Measurements from ENCODE around the gene HLA-G.
"Not testable (repeated sequence)": the region's sequence is repeated elsewhere in the genome, so short reads cannot be mapped to it uniquely, and the experiment has no call there.

HLA-G gene

DNA sequence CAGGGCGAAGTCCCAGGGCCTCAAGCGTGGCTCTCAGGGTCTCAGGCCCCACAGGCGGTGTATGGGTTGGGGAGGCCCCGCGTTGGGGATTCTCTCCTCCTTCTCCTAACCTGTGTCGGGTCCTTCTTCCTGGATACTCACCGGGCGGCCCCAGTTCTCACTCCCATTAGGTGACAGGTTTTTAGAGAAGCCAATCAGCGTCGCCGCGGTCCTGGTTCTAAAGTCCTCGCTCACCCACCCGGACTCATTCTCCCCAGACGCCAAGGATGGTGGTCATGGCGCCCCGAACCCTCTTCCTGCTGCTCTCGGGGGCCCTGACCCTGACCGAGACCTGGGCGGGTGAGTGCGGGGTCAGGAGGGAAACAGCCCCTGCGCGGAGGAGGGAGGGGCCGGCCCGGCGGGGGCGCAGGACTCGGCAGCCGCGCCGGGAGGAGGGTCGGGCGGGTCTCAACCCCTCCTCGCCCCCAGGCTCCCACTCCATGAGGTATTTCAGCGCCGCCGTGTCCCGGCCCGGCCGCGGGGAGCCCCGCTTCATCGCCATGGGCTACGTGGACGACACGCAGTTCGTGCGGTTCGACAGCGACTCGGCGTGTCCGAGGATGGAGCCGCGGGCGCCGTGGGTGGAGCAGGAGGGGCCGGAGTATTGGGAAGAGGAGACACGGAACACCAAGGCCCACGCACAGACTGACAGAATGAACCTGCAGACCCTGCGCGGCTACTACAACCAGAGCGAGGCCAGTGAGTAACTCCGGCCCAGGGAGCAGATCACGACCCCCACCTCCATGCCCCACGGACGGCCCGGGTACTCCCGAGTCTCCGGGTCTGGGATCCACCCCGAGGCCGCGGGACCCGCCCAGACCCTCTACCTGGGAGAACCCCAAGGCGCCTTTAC is at the start of gene HLA-G:
HLA-G (plus strand) TSS at position 247 of the 892 bp plus-strand sequence; CDS start at position 267, 20 bp downstream.
- Mint-ChIP-seq H3K4me1 (peaks cover 37% of the 10 kb centered on the region), H3K4me3 (peak within 1 kb of the TSS; percentile 69 to 80), H3K27me3 (peaks cover 92% of the 10 kb centered on the region), H3K27ac (no peak within 1 kb of the TSS), H3K9me3 (no peaks in the 10 kb centered on the region)
- DNase-seq (no peak), ATAC-seq (peak; percentile 64)

DNA sequence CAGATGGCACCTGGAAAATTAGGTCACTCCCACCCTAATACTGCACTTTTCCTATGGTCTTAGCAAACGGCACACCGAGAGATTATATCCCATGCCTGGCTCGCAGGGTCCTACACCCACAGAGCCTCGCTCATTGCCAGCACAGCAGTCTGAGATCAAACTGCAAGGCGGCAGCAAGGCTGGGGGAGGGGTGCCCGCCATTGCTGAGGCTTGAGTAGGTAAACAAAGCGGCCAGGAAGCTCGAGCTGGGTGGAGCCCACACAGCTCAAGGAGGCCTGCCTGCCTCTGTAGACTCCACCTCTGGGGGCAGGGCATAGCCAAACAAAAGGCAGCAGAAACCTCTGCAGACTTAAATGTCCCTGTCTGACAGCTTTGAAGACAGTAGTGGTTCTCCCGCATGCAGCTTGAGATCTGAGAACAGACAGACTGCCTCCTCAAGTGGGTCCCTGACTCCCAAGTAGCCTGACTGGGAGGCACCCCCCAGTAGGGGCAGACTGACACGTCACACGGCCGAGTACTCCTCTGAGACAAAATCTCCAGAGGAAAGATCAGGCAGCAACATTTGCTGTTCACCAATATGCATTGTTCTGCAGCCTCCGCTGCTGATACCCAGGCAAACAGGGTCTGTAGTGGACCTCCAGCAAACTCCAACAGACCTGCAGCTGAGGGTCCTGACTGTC is 47.5 kb upstream of the HLA-G start:
- DNase-seq, H3K4me1 Mint-ChIP-seq, H3K4me3 Mint-ChIP-seq, H3K27ac Mint-ChIP-seq, H3K9me3 Mint-ChIP-seq, ATAC-seq: not testable (repeated sequence)
- peaks cover 52% of the 10 kb centered on the region for H3K27me3 Mint-ChIP-seq

DNA sequence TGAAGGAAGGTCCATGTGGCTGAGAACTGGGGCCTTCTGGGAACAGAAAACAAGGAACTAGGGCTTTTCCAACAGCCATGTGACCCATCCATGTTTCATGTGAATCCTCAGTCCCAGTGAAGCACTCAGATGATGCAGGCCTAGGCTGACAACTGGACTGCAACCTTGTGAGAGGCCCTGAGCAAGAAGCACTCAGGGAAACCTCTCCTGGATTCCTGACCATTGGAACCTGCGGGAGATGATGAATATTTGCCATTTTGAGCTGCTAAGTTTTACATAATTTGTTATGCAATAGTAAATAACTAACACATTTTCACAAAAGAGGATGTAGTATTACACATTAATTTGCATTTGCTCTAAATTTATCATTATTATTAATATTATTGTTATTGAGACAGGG is 38.4 kb upstream of the HLA-G start:
- H3K9me3 Mint-ChIP-seq = peaks cover 19 to 22% of the 10 kb centered on the region in 2 donors
- no peak overlapping the region for H3K4me3 Mint-ChIP-seq
- H3K4me1 Mint-ChIP-seq = peaks cover 25% of the 10 kb centered on the region
- H3K27ac Mint-ChIP-seq = no peak overlapping the region
- ATAC-seq (no peak), DNase-seq (no peak)
- peaks cover 60% of the 10 kb centered on the region for H3K27me3 Mint-ChIP-seq

DNA sequence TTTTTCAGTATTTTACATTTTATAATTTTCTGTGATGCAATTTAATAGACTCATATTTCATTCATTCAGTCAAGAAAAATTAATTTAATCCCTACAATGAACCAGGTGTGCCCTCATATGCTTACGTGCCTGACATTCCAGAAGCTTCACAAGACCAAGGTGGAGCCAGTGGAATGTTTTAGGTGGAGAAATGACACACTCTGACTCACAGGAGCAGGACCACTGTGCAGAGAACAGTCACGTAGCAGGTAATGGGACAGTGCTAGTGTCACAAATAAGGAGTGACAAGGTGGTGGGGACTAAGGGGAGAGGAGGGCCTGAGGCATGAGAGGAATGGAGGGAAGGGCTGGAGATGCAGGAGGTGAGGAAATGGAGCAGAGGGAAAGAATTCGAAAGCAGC is 37.0 kb upstream of the HLA-G start:
- Mint-ChIP-seq H3K27me3 (peaks cover 68% of the 10 kb centered on the region), H3K4me1 (peaks cover 25% of the 10 kb centered on the region), H3K9me3 (peaks cover 16% of the 10 kb centered on the region in 2 donors), H3K4me3 (no peak overlapping the region), H3K27ac (no peak overlapping the region)
- no peak for ATAC-seq
- no peak for DNase-seq

DNA sequence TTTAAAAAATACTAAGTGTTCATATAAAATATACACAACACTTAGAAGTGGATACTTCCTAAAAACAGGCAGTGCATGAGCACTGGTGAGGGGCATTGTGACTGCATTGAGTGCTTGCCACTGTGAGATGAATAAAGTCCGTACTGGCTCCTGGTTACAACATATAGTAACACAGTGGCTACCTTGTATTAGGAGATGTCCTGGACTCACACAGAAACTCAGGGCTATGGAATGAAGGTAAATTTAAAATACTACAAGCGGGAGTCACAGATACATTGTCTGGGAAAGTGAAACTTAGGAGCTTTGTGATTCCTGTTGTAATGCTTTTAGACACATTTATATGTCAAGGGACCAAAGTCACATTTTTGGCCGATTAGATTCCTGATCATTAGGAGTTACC is 36.5 kb upstream of the HLA-G start:
- Mint-ChIP-seq H3K9me3 (peaks cover 16% of the 10 kb centered on the region in 2 donors), H3K27ac (no peak overlapping the region), H3K4me3 (peak overlapping the region; percentile 29 to 90), H3K4me1 (peaks cover 25% of the 10 kb centered on the region), H3K27me3 (peaks cover 73% of the 10 kb centered on the region)
- ATAC-seq (no peak), DNase-seq (no peak)

DNA sequence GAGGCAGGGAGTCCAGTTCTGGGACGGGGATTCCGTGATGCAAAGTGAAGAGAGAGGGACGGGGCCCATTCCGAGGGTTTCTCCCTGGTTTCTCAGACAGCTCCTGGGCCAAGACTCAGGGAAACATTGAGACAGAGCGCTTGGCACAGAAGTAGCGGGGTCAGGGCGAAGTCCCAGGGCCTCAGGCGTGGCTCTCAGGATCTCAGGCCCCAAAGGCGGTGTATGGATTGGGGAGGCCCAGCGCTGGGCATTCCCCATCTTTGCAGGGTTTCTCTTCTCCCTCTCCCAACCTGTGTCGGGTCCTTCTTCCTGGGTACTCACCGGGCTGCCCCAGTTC is 35.9 kb upstream of the HLA-G start:
- DNase-seq (no peak), ATAC-seq (no peak)
- H3K9me3 Mint-ChIP-seq = peaks cover 16% of the 10 kb centered on the region in 2 donors
- H3K27me3 Mint-ChIP-seq = peaks cover 75% of the 10 kb centered on the region
- peak overlapping the region in 1 of 2 donors; percentile 94 for H3K27ac Mint-ChIP-seq
- peak overlapping the region; percentile 85 to 90 for H3K4me3 Mint-ChIP-seq
- H3K4me1 Mint-ChIP-seq = peaks cover 25% of the 10 kb centered on the region

DNA sequence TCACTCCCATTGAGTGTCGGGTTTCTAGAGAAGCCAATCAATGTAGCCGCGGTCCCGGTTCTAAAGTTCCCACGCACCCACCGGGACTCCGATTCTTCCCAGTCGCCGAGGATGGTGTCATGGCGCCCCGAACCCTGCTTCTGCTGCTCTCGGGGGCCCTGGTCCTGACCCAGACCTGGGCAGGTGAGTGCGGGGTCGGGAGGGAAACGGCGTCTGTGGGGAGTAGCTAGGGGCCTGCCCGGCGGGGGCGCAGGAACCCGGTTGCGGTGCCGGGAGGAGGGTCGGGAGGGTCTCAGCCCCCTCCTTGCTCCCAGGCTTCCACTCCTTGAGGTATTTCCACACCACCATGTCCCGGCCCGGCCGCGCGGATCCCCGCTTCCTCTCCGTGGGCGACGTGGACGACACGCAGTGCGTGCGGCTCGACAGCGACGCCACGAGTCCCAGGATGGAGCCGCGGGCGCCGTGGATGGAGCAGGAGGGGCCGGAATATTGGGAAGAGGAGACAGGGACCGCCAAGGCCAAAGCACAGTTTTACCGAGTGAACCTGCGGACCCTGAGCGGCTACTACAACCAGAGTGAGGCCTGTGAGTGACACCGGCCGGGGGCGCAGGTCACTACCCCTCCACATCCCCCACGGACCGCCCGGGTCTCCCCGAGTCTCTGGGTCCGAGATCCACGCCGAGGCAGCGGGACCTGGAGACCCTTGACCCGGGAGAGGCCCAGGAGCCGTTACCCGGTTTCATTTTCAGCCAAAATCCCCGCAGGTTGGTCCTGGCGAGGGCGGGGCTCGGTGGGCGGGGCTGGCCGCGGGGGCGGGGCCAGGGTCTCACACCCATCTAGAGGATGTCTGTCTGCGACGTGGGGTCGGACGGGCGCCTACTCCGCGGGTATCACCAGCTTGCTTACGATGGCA is 35.2 kb upstream of the HLA-G start:
- Mint-ChIP-seq H3K27me3 (peaks cover 75% of the 10 kb centered on the region), H3K4me1 (peaks cover 25% of the 10 kb centered on the region), H3K4me3 (peak overlapping the region; percentile 85 to 90), H3K9me3 (peaks cover 16% of the 10 kb centered on the region in 2 donors), H3K27ac (peak overlapping the region; percentile 89 to 94)
- ATAC-seq = peak; percentile 91
- DNase-seq = peak; percentile 46 to 62

DNA sequence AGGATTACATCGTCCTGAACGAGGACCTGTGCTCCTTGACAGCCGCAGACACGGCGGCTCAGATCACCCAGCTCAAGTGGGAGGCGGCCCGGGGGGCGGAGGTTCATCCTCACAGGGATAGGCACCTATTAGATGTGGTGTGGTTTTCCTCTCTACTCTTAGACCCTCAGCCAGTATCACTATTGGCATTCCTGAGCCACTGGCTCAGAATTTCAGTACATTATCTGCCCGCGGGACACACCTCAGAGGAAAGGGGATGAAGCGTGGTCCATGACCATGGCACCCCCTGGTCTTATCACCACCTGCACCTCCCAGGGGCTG is 34.6 kb upstream of the HLA-G start:
- no peak for ATAC-seq
- H3K27me3 Mint-ChIP-seq = peaks cover 71% of the 10 kb centered on the region
- DNase-seq = no peak
- peak overlapping the region; percentile 85 to 90 for H3K4me3 Mint-ChIP-seq
- H3K9me3 Mint-ChIP-seq = peaks cover 10 to 13% of the 10 kb centered on the region in 2 donors
- peaks cover 25% of the 10 kb centered on the region for H3K4me1 Mint-ChIP-seq
- no peak overlapping the region for H3K27ac Mint-ChIP-seq

DNA sequence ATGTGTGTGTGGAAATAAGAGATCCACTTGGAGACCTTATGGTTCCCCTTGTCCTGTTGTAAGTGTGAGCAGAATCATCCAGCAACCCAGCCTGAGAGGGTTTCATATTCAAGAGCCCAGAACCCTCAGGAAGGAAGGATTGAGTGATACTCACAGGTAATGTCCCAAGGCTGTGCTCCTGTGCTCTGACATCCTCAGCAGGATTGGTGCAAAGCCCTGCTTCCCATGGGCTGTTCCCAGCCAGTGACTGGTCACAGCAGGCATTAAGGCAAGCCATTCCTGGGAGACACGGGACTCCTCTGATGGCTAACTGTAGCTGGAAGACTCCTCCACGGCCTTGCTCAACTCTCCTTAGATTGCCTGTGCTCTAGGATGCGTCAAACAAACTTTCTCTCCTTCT is 33.8 kb upstream of the HLA-G start:
- peaks cover 69% of the 10 kb centered on the region for H3K27me3 Mint-ChIP-seq
- H3K4me1 Mint-ChIP-seq = peaks cover 25% of the 10 kb centered on the region
- no peak for ATAC-seq
- no peak for DNase-seq
- no peak overlapping the region for H3K27ac Mint-ChIP-seq
- no peak overlapping the region for H3K4me3 Mint-ChIP-seq
- peaks cover 5% of the 10 kb centered on the region in 2 donors for H3K9me3 Mint-ChIP-seq

DNA sequence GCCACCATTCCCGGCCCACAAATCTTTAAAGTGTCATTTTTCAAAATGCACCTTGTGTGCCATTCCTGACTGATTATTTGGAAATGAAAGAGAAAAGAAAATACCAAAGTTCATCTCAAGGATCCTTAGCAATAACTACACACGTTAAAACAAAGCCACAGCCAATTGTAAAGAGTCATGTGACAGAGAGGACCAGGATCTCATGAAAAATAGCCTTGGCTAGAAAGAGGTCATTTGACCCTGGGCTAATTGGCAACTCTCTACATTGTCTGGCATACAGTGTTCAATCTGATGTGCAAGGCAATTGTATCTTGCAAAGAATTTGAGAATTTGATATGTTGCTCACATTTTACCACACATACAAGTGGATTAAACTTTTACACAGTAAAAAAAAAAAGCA is 31.6 kb upstream of the HLA-G start:
- Mint-ChIP-seq H3K4me3 (no peak overlapping the region), H3K27me3 (peaks cover 58% of the 10 kb centered on the region), H3K27ac (no peak overlapping the region), H3K9me3 (no peaks in the 10 kb centered on the region), H3K4me1 (peaks cover 25% of the 10 kb centered on the region)
- ATAC-seq = no peak
- no peak for DNase-seq

DNA sequence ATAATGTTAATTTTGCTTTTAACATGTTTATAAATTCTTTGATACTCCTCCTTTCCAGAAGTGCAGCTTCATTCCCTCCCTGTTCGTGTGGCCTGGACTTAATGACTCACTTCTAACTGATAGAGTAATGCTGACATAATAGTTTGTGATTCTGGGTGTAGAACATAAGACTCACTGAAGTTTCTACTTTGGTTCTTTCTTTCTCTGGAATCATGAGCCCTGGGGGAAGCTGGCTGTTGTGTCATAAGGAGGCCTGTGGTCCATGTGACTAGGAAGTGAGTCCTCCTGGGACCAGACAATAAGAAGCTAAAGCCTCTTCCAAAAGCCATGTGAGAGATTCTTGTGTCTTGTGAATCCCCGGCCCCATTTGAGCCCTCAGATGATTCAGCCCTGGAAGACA is 30.5 kb upstream of the HLA-G start:
- H3K27ac Mint-ChIP-seq = no peak overlapping the region
- H3K9me3 Mint-ChIP-seq = no peaks in the 10 kb centered on the region
- DNase-seq (no peak), ATAC-seq (no peak)
- peaks cover 47% of the 10 kb centered on the region for H3K27me3 Mint-ChIP-seq
- H3K4me1 Mint-ChIP-seq = peaks cover 15% of the 10 kb centered on the region
- no peak overlapping the region for H3K4me3 Mint-ChIP-seq

DNA sequence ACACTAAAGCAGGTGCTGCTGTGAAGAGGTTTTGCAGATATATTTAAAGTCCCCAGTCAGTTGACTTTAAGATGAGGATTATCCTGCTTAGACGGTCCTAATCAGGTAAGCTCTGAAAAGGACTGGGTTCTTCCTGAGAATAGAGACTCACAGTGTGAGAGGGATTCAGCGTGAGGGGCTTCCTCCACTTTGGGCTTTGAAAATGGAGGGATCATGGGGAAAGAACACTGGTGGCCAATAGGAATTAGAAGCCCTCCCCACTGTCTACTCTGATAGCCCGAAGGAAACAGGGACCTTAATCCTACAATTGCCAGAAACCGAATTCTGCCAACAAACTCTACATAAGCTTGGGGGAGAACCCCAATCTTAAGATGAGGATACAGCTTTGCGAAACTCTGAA is 29.7 kb upstream of the HLA-G start:
- Mint-ChIP-seq H3K27ac (no peak overlapping the region), H3K4me1 (peaks cover 7% of the 10 kb centered on the region), H3K27me3 (peaks cover 45% of the 10 kb centered on the region), H3K9me3 (no peaks in the 10 kb centered on the region), H3K4me3 (no peak overlapping the region)
- DNase-seq (no peak), ATAC-seq (no peak)

DNA sequence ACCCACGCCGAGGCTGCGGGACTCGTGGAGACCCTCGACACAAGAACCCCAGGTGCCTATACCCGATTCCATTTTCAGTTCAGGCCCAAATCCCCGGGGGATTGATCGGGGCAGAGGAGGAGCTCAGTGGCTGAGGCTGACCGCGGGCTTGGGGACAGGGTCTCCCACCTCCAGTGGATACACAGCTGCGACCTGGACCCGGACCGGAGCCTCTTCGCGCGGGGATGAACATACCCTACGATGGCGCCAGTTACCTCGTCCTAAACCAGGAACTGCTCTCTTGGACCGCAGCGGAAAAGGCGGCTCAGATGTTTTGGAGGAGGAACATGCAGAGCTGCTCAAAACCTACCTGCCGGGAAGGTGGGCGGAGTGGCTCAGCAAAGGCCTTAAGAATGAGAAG is 27.4 kb upstream of the HLA-G start:
- Mint-ChIP-seq H3K27ac (no peak overlapping the region), H3K27me3 (peaks cover 35% of the 10 kb centered on the region), H3K9me3 (no peaks in the 10 kb centered on the region), H3K4me3 (no peak overlapping the region), H3K4me1 (no peaks in the 10 kb centered on the region)
- ATAC-seq (no peak), DNase-seq (no peak)

DNA sequence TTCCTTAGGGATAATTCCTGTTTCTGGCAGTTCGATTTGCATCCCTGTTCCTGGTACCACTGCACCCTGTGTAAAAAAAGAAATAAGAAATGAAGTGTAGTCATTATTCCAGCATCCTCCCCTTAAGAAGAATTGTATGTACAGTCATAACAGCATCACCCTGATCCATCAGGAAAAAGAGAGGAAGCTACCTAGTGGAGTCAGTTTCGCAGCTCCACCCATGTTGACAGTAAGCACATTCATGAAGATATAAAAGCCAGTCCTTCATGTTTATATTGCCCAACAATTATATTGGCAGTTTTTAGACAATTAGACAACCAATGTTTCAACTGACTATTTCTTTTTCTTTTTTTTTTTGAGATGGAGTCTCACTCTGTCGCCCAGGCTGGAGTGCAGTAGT is 21.2 kb upstream of the HLA-G start:
- Mint-ChIP-seq H3K9me3 (no peaks in the 10 kb centered on the region), H3K27me3 (peaks cover 44% of the 10 kb centered on the region), H3K4me3 (no peak overlapping the region)

DNA sequence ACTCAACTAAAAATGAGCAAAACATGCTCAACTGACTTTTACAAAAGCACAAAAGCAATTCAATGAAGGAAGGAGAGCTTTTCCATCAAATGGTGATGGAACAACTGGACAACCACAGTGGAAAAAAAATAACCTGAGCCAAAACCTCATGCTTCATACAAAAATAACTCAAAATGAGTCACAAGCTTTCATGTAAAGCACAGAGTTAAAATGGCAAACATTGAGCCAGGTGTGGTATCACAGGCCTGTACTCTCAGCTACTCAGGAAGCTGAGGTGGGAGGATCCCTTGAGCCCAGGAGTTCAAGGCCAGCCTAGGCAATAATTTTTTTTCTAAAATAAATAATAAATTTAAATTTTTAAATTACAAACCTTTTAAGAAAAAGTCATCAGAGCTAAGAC is 18.4 kb upstream of the HLA-G start:
- no peak overlapping the region for H3K4me3 Mint-ChIP-seq

More for the DNA sequence above, 21.2 kb upstream of the HLA-G start:
- DNase-seq (no peak), ATAC-seq (no peak)
- Mint-ChIP-seq H3K4me1 (no peaks in the 10 kb centered on the region), H3K27ac (no peak overlapping the region)

More for the DNA sequence above, 18.4 kb upstream of the HLA-G start:
- H3K27ac Mint-ChIP-seq = no peak overlapping the region
- ATAC-seq (no peak), DNase-seq (no peak)
- H3K9me3 Mint-ChIP-seq = no peaks in the 10 kb centered on the region
- H3K4me1 Mint-ChIP-seq = no peaks in the 10 kb centered on the region
- peaks cover 44% of the 10 kb centered on the region for H3K27me3 Mint-ChIP-seq
